SK-N-SH treated with all-trans-retinoic acid at 6 μM for 48 hours (cell line): Measurements from ENCODE around the gene THSD4.

Source experiments
- GLIS3 ChIP-seq: fragments of 250-450 bp; sonication (Bioruptor Pico); IDR thresholded peaks from 2 replicates; pipeline ENCODE4 v1.5.0; 2020; ENCODE audit warnings: mild to moderate bottlenecking, moderate library complexity
- ISL1 ChIP-seq: fragments of 250-450 bp; sonication (Bioruptor Pico); IDR thresholded peaks from 2 replicates; pipeline ENCODE4 v2.1.2; 2022; ENCODE audit warnings: mild to moderate bottlenecking, moderate library complexity
- ZFP30 ChIP-seq: fragments of 450-650 bp; formaldehyde crosslinking; IDR thresholded peaks from 2 replicates; pipeline ENCODE4 v1.5.0; 2022; ENCODE audit warnings: mild to moderate bottlenecking, moderate library complexity
- TF ChIP-seq, protein P1 (sequence below): fragments of 250-450 bp; sonication (Bioruptor Pico); IDR thresholded peaks from 2 replicates; pipeline ENCODE4 v1.8.0; 2020; ENCODE audit warnings: mild to moderate bottlenecking, moderate library complexity, borderline replicate concordance
- TF ChIP-seq, protein P2 (sequence below): fragments of 250-450 bp; sonication (Bioruptor Pico); IDR thresholded peaks from 2 replicates; pipeline ENCODE4 v1.5.0; 2020; ENCODE audit warnings: mild to moderate bottlenecking, moderate library complexity

DNA sequence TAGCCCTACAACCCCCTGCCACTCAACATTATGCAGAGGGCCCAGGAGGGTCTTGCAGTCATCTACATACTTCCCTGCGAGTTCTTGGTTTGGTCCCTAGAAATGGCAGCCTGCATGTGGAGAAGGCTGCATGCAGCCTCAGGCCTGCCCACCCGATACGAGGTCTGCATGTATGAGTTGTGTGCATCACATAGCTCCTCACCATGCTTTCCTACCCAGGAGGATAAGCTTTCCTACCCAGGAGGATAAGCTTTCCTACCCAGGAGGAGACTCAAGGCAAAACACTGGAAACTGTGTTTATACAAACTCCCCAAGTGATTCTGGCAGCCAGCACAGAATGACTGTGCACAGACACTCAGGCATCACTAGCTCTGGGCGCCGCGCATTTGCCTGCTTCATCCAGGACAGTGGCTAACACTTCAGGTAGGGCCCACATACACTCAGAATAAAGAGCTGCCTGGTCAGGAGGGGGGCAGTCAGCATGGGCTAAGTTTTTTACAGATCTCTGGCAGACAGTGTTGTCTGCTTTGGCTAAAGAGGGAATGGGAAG, 187.7 kb downstream of the THSD4 start:
- TF ChIP-seq ISL1 (no peak), ZFP30 (no peak), GLIS3 (CRISPR knock-in tag) (no peak)
- TF ChIP-seq, protein P1, sequence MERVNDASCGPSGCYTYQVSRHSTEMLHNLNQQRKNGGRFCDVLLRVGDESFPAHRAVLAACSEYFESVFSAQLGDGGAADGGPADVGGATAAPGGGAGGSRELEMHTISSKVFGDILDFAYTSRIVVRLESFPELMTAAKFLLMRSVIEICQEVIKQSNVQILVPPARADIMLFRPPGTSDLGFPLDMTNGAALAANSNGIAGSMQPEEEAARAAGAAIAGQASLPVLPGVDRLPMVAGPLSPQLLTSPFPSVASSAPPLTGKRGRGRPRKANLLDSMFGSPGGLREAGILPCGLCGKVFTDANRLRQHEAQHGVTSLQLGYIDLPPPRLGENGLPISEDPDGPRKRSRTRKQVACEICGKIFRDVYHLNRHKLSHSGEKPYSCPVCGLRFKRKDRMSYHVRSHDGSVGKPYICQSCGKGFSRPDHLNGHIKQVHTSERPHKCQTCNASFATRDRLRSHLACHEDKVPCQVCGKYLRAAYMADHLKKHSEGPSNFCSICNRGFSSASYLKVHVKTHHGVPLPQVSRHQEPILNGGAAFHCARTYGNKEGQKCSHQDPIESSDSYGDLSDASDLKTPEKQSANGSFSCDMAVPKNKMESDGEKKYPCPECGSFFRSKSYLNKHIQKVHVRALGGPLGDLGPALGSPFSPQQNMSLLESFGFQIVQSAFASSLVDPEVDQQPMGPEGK = no peak
- TF ChIP-seq, protein P2, sequence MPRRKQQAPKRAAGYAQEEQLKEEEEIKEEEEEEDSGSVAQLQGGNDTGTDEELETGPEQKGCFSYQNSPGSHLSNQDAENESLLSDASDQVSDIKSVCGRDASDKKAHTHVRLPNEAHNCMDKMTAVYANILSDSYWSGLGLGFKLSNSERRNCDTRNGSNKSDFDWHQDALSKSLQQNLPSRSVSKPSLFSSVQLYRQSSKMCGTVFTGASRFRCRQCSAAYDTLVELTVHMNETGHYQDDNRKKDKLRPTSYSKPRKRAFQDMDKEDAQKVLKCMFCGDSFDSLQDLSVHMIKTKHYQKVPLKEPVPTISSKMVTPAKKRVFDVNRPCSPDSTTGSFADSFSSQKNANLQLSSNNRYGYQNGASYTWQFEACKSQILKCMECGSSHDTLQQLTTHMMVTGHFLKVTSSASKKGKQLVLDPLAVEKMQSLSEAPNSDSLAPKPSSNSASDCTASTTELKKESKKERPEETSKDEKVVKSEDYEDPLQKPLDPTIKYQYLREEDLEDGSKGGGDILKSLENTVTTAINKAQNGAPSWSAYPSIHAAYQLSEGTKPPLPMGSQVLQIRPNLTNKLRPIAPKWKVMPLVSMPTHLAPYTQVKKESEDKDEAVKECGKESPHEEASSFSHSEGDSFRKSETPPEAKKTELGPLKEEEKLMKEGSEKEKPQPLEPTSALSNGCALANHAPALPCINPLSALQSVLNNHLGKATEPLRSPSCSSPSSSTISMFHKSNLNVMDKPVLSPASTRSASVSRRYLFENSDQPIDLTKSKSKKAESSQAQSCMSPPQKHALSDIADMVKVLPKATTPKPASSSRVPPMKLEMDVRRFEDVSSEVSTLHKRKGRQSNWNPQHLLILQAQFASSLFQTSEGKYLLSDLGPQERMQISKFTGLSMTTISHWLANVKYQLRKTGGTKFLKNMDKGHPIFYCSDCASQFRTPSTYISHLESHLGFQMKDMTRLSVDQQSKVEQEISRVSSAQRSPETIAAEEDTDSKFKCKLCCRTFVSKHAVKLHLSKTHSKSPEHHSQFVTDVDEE = no peak
